ENCODE data around the gene SMYD3.

DNA sequence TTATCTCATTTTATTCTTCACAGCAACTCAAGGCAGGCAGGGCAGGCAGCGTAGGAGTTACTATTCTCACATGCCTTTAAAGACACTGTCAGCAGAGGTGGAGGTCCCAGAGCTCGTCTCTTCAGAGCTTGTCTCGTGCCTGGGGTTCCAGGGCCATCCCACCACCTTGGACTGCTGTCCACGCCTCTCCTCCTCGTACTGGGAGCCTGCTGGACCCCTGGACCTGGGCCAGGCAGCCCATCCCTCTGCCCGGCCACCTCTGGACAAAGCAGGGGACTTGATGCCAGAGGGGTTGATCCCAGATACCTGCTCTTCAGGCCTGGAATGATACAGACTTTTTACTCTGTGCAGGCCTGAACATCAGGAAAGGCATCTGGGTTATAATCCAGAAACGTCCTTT, 805.4 kb downstream of the SMYD3 start:
- TF ChIP-seq, protein P1, sequence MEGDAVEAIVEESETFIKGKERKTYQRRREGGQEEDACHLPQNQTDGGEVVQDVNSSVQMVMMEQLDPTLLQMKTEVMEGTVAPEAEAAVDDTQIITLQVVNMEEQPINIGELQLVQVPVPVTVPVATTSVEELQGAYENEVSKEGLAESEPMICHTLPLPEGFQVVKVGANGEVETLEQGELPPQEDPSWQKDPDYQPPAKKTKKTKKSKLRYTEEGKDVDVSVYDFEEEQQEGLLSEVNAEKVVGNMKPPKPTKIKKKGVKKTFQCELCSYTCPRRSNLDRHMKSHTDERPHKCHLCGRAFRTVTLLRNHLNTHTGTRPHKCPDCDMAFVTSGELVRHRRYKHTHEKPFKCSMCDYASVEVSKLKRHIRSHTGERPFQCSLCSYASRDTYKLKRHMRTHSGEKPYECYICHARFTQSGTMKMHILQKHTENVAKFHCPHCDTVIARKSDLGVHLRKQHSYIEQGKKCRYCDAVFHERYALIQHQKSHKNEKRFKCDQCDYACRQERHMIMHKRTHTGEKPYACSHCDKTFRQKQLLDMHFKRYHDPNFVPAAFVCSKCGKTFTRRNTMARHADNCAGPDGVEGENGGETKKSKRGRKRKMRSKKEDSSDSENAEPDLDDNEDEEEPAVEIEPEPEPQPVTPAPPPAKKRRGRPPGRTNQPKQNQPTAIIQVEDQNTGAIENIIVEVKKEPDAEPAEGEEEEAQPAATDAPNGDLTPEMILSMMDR (IDR thresholded peaks at IDR 0.05; ENCODE audit: low read length) = no peak
- TF ChIP-seq EZH2 (optimal IDR thresholded peaks at IDR 0.05; ENCODE audit: low read depth, low read length) (no peak), EZH2phosphoT487 (IDR thresholded peaks at IDR 0.05; ENCODE audit: low read length) (no peak)
